Measurements from ENCODE around the gene DBF4.
A peak's percentile ranks its signal among the peaks of the same experiment; 100 is the strongest.
"Not testable (repeated sequence)": the region's sequence is repeated elsewhere in the genome, so short reads cannot be mapped to it uniquely, and the experiment has no call there.

The DBF4 gene

DNA sequence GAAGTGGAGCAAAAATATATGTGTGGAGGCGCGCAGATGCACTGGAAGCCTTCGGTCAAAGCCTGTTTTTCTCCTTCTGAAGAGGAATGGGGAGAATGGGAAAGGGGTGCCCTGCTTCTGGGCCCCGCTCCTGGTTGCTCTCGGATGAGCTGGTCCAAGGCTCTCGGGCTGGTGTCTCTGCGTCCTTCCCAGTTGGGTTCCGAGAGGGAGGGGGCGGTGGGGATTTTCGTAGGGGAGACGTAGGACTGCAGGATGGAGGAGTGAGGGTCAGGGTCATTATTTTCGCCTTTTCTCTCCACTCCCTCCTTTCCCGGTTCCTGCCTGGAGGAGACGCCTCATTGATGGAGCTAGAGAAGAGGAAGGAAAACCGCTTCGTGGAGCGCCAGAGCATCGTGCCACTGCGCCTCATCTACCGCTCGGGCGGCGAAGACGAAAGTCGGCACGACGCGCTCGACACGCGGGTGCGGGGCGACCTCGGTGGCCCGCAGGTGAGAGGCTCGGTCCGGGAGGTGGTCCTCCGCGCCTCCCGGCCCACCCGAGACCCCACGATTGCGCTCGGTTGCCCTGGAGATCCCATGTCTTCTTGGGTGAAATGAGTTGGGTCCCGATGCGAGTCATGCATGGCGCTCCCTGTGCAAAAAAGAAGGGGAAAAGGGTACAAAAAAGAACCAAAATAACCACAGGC, 58.5 kb downstream of the DBF4 start:
- peak; percentile 12 for DNase-seq (ENCODE audit: low read depth)
- TF ChIP-seq, protein P1, sequence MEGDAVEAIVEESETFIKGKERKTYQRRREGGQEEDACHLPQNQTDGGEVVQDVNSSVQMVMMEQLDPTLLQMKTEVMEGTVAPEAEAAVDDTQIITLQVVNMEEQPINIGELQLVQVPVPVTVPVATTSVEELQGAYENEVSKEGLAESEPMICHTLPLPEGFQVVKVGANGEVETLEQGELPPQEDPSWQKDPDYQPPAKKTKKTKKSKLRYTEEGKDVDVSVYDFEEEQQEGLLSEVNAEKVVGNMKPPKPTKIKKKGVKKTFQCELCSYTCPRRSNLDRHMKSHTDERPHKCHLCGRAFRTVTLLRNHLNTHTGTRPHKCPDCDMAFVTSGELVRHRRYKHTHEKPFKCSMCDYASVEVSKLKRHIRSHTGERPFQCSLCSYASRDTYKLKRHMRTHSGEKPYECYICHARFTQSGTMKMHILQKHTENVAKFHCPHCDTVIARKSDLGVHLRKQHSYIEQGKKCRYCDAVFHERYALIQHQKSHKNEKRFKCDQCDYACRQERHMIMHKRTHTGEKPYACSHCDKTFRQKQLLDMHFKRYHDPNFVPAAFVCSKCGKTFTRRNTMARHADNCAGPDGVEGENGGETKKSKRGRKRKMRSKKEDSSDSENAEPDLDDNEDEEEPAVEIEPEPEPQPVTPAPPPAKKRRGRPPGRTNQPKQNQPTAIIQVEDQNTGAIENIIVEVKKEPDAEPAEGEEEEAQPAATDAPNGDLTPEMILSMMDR (IDR thresholded peaks at IDR 0.05; ENCODE audit: low read length, missing control alignments) = no peak
- peak overlapping the region; percentile 65 for H3K4me3 ChIP-seq (replicated peaks; ENCODE audit: low read depth, low read length)

DNA sequence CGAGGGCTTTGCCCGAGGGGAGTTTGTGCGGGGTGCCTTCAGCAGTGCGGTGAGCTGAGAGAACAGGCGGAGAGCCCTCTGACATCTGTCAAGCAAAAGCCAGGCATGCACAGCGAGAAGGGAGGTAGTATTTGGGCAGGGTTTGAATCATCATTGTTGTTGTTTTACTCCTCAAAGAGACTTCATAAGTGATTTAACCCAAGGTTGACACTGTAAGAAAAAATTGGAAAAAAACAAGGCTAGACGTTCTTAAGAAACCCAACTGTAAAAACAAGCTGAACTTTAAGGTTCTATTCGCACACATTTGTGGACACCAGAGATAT, 59.1 kb downstream of the DBF4 start:
- H3K4me3 ChIP-seq (replicated peaks; ENCODE audit: low read depth, low read length) = no peak overlapping the region
- TF ChIP-seq, protein P1 (IDR thresholded peaks at IDR 0.05; ENCODE audit: low read length, missing control alignments) = no peak
- no peak for DNase-seq (ENCODE audit: low read depth)

DNA sequence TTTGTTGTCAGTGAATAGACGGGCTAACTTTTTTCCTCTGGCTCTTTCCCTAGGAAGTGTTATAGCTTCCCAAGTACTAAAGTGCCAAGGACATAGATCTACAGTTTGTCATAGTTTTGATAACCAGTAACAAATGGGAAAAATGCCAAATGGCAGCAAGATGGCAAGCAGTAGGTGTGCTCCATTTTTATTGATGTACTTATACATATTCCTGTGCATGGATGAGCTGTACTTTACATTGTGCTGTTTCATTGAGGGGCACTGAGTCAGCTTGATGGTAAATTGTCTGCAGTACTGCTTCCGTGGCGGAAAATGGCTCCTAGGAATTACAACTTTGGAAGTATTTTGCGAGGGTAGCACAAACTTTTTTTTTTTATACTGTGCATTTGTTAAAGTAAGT, 64.8 kb downstream of the DBF4 start:
- DNase-seq (ENCODE audit: low read depth) = no peak
- H3K4me3 ChIP-seq (replicated peaks; ENCODE audit: low read depth, low read length) = no peak overlapping the region
- TF ChIP-seq, protein P1 (IDR thresholded peaks at IDR 0.05; ENCODE audit: low read length, missing control alignments) = no peak

DNA sequence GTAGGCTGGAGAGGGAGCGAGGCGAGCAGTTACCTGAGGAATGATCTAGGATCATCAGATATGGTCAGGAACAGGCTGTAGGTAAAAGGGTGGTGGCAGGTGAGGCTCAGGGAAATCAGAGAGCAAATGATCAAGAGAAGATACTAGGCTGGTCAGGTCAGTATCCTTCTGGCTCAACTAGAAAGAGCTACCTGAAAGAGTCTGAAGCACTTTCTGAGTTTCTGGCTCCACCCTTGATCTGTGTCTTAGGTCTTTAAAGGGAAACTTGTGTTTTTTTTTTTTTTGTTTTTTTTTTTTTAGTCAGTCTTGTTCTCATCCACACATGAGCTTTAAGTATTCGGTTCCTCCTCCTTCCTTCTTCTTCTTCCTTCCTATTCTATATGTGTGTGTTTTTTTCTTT, 68.3 kb downstream of the DBF4 start:
- H3K4me3 ChIP-seq (replicated peaks; ENCODE audit: low read depth, low read length) = no peak overlapping the region
- no peak for DNase-seq (ENCODE audit: low read depth)
- TF ChIP-seq, protein P1 (IDR thresholded peaks at IDR 0.05; ENCODE audit: low read length, missing control alignments) = no peak

DNA sequence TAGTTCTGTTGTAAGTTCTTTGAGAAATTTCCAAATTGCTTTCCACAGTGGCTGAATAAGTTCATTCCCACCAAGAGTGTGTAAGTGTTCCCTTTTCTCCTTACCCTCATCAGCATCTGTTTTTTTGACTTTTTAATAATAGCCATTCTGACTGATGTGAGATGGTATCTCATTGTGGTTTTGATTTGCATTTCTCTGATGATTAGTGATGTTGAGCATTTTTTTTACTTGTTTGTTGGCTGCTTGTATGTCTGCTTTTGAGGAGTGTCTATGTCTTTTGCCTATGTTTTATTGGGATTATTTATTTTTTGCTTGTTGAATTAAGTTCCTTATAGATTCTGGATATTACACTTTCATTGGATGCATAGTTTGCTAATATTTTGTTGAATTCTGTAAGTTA, 69.6 kb downstream of the DBF4 start:
- not testable (repeated sequence) for DNase-seq (ENCODE audit: low read depth); H3K4me3 ChIP-seq (replicated peaks; ENCODE audit: low read depth, low read length)

DNA sequence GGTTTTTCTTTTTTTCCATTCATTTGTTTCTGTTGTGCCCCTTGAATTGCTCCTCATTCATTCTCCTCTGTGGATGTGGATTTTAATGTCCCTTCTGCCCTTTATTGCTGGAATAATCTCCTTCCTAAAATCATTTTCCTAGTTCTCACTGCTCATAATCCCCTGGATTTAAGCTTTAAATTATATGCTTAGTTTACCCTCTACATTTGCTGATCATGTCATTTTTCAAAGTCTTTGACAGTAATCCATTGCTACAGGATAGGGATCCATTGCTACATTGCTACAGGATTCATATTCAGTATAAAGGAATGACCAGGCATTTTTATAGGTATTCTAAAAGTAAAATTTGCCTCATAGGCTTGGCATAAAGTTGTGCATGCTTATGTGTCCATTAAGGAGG, 72.1 kb downstream of the DBF4 start:
- no peak overlapping the region for H3K4me3 ChIP-seq (replicated peaks; ENCODE audit: low read depth, low read length)
- no peak for DNase-seq (ENCODE audit: low read depth)
- TF ChIP-seq, protein P1 (IDR thresholded peaks at IDR 0.05; ENCODE audit: low read length, missing control alignments) = no peak
